LHCN-M2 (cell line): ENCODE results near the gene PPP6R3. TPM values are rescaled to one million over a fixed set of nuclear protein-coding genes. Genes with fewer than 3 reads are reported as not detected.

ENCODE experiments used
- DNase-seq: peaks from one replicate; pipeline ENCODE4 v3.0.0-alpha.2; 2012; ENCODE audit warnings: low read depth
- total RNA-seq: library from RNA; depleted of rRNA; stranded (reverse); fragments of >200 nt; gene quantifications from 2 replicates; pipeline ENCODE4 v1.2.3, GENCODE V29; 2014

Gene PPP6R3
- total RNA-seq, 1 experiment from 2014 or later, result 84.6 TPM

DNA sequence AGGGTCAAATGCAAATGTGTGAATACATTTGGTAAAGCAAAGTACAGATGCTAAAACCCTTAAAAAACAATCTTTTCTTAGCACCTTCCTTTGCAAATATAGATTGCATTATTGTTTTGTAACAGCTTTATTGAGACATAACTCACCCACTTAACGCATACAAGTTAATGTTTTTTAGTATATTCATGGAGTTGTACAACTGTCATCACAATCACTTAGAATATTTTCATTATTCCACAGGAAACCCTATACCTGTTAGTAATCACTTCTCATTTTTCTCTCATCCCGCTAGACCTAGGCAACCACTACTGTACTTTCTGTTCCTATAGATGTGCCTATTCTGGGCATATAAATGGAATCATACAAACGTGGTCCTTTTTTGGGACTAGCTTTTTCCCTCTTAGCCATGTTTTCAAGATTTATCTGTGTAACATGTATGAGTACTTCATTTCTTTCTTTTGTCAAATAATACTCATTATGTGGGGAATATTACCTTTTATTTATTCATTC, 34.7 kb downstream of the PPP6R3 start:
- DNase-seq, result no peak

DNA sequence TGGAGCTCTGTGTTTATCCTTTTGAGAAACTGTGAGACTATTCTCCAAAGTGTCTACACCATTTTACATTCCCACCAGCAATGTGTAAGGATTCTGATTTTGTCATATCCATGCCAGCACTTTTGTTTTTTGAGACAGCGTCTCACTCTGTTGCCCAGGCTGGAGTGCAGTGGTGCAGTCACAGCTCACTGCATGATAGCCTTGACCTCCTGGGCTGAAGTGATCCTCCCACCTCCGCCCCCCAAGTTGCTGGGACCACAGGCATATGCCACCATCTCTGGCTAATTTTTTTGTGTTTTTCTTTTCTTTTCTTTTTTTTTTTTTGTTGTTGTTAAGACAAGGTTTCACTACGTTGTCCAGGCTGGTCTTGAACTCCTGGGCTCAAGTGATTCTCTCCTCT, 35.3 kb downstream of the PPP6R3 start:
- DNase-seq, result no peak

DNA sequence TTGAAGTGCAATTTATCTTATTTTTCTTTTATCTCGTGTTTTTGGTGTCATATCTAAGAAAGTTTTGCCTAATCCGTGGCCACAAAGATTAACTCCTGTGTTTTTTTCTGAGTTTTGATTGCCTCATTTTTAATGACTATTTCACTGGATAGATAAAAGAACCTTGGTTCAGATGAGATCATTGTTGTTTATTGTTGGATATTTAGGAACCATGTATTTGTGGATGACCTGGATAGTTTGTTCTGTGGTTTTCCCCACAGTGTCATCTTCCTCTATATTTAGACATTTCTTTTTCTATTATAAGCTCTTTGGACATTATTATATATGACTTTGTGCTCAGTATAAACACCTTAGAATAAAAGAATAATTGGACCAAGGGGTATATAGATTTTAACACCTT, 37.2 kb downstream of the PPP6R3 start:
- DNase-seq, result peak; percentile 9

DNA sequence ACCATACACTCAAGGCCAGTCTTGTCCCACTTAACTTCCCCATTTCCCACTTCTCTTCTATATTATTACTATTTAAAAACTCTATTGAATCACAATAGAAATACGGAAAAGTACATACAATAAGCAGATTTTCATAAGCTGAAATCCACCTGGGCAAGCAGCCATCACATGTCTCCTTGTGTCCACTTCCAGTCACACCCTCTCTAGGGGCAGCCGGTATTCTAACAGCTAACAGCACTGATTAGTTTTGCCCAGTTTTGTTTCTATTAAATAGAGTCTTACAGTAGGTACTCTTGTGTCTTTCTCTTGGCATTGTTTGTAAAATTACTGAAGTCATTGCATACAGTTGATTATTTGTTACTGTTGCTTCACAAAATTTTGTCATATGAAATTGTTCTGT, 37.8 kb downstream of the PPP6R3 start:
- DNase-seq, result no peak

DNA sequence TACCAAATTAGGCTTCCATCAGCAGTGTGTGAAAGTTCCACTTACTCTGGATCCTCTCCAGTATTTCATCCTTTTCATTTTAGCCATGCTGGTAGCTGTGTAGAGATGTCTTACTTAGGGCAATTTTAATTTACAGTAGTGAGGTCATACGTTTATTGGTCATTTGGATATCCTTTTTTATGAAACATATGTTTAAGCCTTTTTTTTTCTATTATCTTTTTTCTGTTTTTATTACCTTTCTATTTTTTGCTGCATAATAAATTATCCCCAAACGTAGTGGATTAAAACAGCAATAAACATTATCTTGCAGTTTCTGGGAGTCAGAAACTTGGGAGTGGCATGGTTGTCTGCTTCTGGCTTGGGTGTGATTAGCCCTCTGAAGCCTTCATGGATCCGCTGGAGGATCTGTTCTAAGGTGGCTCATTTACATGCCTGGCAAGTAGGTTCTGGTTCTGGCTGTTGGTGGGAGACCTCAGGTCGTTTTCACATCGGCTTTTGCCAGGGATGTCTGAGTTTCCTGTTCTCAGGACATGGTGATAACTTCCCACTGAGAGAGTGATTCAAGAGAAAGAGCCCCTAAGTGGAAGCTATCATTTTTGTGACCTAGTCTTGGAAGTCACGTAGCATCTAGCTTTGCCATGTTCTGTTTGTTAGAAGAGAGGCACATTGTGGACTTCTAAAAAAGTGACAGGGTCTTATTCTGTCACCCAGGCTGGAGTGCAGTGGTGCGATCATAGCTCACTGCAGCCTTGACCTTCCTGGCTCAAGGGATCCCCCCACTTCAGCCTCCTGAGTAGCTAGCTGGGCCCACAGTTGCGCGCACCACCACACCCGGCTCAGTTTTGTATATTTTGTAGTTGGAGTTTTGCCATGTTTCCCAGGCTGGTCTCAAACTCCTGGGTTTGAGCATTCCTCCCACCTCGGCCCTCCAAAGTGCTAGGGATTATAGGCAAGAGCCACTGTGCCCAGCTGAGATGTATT, 38.6 kb downstream of the PPP6R3 start:
- no peak for DNase-seq

DNA sequence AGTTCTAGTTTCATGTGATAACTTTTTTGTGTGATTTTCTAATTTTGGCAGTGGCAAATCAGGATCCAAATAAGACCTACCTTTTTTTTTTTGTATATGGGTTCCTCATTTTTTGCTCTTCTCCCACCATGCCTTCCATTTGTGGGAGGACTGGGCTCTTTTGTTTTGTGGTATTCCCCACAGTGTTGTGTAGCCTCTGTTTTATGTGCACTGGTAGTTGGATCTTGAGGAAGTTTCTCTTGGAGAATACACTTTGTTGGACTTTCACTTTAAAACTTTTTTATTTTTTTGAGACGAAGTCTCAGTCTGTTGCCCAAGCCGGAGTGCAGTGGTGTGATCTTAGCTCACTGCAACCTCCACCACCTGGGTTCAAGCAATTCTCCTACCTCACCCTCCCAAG, 39.7 kb downstream of the PPP6R3 start:
- no peak for DNase-seq

DNA sequence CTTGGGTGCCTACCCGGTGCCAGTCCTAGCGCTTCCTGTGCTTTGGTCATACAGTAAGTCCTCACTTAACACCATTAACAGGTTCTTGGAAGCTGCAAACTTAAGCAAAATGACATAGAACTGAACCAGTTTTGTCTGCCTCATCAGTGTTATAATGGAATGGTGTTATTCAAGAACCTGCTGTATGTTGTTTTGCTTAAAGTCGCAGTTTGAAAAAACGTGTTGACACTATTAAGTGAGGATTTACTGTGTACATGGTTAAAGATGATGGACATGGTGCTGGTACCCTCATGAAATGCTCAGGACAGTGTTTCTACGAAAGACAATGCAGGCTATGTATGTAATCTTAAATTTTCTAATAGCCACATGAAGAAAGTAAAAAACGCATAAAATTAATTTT, 41.3 kb downstream of the PPP6R3 start:
- DNase-seq, result no peak

DNA sequence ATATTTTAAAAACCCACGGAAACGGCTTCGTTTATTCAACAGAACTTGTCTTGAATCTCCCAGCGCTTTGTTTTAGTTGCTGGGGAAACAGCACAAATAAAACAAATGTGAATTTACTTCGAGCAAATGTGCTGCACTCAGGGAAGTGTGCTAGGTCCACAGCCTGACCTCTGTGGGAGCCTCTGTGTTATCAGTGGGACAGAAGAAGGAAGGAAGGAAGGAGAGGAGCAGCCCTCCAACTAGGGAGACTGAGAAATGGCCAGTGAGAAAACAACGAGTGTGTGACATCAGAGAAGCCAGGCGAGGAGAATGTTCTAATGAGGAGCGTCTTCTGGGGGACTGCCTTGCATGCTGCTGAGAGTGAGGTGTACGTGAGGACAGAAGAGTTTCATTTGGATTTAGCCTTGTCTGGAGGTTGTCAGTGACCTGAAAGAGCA, 42.7 kb downstream of the PPP6R3 start:
- DNase-seq, result peak; percentile 8

DNA sequence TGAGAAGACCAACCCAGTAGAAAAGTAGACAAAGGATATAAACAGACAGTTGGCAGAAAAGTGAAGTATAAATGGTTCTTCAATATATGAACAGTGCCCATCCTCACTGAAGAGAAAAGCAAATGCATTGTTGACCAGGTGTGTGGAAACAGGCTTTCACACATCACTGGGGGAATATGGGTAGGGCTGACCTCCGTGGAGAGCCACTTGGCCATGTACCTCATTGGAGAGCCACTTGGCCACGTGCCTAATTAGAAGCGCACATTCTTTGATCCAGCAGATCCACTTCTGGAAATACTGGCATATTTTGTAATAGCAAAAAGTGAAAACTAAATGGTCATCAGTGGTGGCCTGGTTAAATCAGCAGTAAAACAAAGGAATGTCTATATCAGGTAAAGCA, 43.2 kb downstream of the PPP6R3 start:
- DNase-seq, result no peak

DNA sequence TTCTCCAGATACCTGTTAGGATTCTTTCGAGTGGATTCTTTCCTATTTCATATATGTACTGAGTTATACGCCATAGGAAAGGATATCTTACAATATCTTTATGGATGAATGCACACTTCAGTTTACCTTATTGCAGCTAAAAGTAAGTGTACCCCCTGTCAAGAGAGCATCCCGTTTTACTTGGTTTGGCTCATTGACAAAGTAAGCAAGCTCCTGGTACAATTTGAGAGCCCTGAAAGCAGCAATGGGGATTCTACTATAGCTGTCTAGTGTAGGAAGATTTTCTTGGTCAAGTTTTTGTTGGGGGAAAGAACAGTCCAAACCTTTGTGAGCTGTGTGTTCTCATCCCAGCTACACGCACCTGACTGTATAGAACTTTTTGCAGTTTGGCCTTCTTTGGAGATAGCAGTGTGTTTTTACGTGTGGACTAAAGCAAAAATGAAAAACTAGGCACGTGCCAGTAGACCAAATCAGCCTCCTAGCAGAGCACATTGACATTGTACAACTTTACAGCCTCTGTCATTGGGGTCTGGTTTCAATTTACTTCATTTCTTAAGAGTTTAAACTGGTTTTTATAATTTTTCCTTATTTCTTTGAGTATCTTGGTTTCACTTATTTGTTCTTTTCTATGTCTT, 44.0 kb downstream of the PPP6R3 start:
- DNase-seq, result no peak

DNA sequence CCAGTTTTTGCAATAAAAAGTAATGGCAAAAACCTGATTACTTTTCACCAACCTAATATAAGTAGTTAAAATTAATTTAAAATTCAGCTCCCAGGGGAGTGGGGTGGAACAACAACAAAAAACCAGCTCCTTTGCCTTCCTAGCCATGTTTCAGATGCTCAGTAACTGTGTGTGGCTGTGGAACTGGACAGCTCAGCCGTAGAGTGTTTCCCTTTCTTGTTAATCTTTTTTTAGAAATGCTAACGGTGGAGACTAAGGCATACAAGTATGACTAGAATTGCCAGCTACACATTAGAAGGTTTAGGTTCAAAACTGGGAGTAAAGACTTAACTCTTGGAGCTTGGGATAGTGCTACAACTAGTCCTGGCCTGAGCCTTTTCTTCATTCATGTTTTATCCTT, 45.0 kb downstream of the PPP6R3 start:
- peak; percentile 13 for DNase-seq

DNA sequence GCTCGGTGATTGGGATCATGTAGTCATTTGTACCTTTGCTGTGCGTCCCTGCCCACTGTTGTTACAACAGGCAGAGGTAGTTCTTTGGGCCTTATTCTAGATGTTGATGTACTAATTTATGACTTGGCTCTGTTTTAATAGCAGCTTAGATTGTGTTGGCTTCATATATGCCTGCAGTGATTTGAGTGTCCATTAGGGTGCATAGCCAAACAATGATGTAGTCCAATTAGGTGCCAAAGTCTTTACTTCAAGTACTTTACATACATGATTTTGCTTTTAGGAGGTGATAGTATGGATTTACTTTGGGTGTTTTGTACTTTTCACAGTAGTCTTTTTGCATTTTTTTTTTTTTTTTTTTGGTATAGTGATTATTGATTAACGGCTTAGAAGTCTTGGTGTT, 46.4 kb downstream of the PPP6R3 start:
- no peak for DNase-seq

DNA sequence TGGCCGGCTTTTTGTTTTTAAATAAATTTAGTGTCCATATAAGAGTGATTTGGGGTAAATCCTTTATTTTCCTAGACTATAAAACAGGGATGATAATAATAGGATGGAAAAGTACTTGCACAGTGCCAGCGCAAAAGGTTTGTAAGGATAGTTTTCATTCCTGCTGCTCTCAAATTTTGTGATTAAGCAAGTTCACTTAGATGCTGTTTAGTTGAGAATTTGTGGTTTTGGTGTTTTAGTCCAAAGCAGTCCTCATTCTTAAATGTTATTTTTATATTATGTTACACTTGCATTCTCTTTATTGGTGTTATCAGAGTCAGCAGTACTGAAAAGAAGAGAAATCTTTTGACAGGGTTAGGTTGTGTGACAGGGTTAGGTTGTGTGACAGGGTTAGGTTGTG, 47.9 kb downstream of the PPP6R3 start:
- peak; percentile 55 for DNase-seq

DNA sequence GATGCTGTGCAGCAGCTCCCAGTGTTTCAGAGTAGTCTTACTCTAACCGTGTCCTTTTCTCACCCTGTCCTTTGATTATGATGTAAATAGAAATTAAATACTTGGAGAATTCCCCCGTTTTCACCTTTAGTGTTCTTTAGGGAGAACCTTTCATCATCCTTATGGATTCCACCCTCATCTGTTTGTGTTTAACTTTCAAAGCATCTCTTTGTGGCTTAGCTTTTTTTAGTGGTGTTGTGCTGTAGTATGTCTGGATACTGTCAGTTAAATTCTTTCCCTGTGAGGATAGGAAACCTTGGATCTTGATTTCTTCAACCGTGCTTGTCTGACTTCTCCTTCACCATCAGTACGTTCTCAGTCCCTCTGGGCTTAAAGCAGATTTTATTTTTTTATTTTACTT, 48.5 kb downstream of the PPP6R3 start:
- DNase-seq, result no peak

DNA sequence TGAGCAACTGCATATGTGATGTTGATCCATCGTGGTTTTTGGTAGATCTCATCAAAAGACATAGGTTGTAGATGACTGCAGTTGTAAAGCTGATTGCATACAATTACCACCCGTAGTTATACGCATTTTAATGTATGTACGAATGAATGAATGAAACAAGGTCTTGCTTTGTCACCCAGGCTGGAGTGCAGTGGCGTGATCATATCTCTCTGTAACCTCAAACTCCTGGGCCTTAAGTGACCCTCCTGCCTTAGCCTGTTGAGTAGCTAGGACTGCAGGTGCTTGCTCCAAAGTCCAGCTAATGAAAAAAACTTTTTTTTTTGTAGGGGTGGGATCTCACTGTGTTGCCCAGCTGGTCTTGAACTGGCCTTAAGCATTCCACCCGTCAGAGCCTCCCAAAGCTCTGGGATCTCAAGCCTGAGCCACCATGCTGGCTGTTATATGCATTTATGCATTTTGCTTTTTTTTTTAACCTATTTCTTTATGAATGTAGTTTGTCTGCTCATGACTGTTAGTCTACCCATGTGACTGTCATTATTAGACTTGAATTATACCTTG, 53.5 kb downstream of the PPP6R3 start:
- no peak for DNase-seq

DNA sequence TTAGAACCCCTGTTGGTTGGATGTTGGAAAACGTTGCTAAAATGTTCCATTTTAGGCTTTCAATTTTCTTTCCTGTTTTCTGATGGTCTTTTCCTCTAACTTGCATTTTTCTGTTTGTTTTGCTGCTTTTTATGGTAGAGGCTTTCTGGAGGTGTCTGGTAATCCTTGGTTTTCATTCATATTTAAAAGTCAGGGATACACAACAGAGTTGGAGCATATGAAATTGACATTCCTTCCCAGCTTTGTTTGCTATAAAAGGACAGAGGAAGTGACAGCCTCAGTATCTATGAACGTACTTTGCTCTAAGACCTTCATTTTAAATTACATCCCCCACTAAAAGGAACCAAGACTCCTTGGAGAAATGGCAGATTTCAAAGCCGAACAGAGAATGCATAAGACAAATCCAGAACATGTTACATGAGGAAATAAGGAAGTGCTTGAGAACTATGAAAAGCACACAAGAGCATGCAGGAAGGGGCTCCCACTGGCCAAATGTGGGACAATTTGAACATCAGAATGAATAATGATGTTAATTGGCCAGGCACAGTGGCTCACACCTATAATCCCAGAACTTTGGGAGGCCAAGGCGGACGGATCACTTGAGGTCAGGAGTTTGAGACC, 56.7 kb downstream of the PPP6R3 start:
- no peak for DNase-seq

DNA sequence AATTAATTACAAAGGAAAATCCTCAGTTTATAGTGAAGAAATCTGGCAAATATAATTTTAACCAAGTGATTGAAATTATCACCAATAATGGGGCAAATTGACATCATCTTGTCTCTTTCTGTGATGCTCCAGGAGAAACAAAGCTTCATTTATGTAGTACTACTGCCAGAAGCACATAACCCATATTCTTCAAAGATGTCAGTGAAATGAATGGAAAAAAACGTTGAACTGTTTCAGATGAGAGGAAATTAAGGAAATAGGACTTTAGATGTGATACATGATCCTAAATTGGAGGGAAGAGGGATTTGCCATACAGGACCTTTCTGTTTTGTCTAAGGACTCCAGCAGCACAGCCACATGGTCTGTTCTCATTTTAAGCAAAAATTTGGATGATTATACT, 57.6 kb downstream of the PPP6R3 start:
- DNase-seq, result no peak

DNA sequence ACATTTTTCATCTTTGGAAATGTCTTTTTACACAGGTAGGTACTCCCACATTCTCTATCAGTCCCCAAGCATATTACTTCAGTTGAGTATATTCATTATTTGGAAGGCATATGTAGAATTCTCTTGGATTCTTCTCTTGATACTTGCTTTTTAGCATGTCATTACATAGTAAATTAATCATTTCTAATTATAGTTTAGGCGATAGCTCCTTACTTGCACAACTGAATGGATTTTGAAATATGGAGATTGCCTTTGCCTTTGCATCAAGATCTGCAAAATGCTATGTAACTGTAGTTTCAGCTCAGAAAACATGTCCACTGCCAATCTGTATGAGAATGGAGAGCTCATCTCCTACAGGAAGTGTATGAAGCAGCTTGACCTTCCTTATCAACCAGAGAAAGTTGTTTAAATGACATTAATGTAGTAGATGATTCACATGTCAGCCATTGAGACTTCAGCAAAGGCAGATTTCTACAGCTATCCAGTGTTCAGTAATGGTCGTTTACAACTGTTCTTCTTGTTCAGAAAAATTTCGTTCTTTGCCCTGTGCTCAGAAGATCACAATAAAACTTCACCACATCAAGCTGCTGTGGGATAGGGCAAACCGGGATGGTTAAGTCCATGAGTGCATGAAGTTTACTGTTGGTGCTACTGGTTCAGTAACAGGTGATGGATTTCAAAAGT, 61.6 kb downstream of the PPP6R3 start:
- no peak for DNase-seq

DNA sequence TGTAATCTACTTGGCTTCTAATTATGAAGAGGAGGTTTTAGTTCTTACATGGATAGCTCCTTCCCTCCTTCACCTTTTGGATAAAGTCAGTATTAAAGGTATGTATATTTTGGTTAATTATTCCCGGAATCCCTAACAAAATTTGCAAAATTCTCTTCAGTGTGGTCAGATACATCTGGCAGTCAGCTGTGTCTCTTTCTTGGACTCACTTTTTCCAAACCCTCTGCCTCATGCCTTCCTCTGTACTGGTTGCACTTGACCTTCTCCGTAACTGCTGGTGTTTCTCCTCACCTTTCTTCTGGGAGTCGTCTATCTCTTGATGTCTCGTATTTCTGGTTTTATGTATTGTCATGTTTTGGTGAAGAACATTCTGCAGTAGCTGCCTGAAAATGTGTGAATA, 62.5 kb downstream of the PPP6R3 start:
- DNase-seq, result no peak

DNA sequence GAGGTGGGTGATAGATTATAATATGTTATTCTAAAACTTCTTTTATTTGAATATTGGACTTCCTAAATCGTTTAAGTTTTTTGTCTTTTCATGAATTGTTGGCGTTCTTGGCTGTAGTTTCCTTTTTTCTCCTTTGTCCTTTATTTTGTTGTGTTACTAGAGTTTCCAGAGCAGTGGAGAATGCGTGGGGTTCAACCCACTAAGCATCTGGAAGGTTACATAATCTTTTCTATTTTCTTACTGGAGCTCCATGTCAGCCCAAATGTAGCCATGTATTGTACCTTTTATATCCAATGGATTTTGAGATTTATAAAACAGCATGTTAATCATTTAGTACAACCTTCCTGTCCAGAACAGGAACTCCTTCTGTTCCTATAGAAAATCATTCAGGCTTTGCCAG, 63.2 kb downstream of the PPP6R3 start:
- DNase-seq, result no peak

DNA sequence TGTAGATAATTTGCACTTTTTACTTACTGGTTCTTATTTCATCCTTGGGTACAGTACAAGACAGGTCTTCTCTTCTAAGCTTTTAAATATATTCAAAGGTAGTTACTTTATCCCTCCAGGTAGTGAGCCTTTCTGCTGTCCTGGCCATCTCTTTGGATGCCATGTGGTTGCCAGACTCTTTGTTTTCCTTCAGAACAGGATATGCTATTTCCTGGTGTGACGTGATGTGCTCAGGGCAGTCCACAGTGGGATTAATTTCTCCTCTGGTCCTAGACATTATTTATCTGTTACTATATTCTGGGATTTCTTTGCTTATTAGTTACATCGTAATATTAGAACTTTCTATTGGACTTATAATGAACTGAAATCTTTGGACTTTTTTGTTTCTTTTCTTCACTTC, 63.7 kb downstream of the PPP6R3 start:
- no peak for DNase-seq
